Fibroblast of upper back skin (primary cell): ENCODE data around the gene GPX4.

Experiments used
- DNase-seq: peaks from one replicate; pipeline ENCODE4 v3.0.0-alpha.2; 2013

GPX4 gene

DNA sequence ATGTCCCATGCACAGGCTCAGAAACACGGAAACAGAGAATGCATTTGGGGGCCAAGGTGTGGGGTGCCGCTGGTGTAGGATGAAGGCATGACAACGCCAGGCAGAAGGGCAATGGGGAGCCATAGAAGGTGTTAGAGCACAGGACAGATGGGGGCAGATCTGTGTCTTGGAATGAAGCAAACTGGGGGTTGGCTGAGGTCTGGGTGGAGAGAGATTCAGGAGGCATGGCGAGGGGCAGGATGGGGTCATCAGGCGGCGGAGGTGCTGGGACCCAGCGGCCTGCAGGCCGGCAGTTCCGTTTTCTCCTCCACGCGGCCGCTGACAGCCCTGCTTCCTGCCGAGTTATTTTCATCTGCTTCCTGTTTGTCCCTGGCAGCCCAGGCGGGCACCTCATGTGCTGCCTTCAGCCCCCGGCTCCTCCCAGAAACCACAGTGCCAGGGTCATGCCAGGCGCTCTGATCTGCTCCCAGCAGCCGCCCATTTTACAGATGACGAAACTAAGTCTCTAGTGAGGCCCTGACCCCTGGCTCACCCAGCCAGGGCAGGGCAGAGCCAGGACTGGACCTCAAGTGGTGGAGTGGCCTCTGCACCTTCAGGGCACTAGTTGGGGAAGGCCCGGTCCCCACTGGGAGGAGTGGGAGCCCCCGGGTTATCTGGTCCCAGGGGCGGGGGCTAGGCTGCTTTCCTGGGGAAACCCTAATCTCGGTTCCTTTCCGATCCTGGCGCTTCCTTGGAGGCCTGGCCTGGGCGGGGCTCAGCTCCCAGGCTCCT is 34.6 kb upstream of the GPX4 start:
- DNase-seq = no peak

DNA sequence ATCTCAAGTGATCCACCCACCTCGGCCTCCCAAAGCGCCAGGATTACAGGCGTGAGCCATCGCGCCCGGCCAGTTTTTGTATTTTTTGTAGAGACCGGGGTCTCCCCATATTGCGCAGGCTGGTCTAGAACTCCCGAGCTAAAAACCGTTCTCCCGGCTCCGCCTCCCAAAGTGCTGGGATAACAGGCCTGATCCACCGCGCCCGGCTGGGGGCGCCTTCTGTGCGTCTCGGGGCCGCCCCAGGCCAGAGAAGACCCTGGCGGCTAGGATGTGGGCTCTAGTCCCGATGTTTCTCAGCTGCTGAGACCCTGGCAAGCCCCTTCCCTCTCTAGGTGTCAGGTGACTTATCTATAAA is 33.2 kb upstream of the GPX4 start:
- no peak for DNase-seq

DNA sequence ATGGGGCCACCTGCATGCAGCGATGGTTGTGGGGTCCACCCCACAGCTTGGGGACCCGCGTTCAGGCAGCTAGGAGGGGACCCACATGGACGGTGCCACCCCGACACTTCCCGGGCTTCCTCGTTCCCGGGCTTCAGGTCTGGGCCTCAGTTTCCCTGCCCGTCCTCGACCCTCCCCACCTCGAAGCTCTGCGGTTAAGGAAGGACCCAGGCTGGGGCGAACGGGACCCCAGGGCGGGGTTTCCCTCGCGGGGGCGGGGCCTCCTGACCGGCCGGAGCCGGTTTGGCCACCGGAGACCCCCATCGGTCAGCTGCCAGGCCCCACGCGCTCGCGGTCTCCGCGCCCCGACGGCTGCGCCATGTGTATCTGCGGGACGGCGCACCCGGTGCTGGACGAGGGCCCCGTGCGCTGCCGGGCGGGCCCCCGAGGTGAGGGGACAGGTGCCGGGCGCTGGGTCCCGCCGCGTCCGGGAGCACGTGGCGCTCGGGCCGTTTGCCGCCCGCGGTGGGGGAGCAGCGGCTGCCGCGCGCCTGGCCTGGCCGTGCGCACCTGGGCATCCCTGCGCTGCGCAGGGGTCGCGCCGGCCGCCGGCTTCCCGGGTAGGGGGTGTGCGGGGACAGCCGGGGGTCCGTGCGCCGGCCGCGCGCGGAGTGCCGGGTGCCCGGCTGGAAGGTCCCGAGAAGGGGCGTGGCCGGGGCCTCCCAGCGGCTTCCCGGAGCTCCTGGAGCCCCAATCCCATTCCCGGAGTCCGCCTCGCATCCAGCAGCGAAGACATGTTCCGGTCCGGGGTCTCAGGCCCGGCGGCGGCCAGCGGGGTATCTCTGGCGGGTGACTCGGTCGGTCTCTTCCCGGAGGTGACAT is 32.6 kb upstream of the GPX4 start:
- no peak for DNase-seq

DNA sequence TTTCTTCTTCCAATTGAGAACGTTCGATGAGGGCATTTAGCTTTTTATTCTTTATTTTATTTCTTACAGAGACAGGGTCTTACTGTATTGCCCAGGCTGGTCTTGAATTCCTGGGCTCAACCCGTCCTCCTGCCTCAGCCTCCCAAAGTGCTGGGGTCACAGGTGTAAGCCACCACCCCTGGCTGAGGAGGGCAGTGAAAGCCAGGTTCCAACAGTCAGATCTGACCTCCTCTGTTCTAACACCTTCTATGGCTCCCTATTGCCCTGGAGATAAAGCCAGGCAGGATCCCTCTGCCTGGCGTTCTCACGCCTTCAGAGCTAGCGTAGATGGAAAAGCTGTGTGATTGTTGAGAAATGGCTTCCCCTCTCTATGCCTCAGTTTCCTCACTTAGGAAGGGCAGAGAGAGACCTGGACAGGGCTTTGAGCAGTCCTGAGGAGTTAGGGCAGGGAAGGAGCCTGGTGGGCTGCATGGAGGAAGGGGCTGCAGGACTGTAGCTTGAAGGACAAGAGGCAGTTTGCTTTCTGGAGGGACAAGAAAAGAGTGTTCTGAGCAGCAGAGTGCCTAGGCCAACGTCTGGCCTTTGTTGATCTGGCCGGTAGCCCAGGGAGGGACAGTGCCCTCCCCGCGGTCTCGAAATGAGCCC is 31.3 kb upstream of the GPX4 start:
- DNase-seq = no peak

- no peak for DNase-seq
Measured at GRCh38 chr19:1073063-1073955, 30.5 kb upstream of the GPX4 start.

GRCh38 chr19:1073956-1074517 is 29.8 kb upstream of the GPX4 start:
- no peak for DNase-seq

DNA sequence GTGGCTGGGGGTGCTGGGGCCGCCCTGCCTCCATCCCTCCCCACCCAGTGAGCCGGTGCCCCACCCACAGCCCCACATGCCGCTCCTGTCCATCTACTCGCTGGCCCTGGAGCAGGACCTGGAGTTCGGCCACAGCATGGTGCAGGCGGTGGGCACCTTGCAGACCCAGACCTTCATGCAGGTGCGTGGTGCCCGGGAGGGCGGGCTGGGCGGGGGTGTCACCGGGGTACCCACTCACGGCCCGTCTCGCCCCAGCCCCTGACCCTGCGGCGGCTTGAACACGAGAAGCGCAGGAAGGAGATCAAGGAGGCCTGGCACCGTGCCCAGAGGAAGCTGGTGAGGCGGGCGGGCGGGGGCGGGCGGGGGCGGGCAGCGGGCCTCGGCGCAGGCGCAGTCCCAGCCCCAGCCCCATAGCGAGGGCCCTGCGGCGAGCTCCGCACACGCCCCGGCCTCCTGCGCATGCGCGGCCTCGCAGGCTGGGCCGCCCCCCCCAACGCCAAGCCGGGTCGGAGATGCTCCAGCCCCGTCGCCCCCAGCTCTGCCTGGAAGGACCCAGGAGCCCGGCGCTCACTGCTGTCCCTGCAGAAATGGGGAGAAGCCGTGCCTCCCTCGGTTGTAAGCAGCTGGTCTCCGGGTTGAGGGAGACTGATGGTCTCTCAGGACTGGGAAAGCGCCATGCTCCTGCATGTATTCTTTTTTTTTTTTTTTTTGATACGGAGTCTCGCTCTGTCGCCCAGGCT is 29.1 kb upstream of the GPX4 start:
- DNase-seq = no peak

- DNase-seq = no peak
Measured at GRCh38 chr19:1076046-1076386, 27.8 kb upstream of the GPX4 start.

GRCh38 chr19:1076951-1077350 is 26.8 kb upstream of the GPX4 start:
- no peak for DNase-seq

GRCh38 chr19:1079566-1080111 is 24.2 kb upstream of the GPX4 start:
- no peak for DNase-seq

- no peak for DNase-seq
Measured at GRCh38 chr19:1080360-1081161, 23.2 kb upstream of the GPX4 start.

GRCh38 chr19:1081301-1082164 is 22.3 kb upstream of the GPX4 start:
- DNase-seq = no peak

DNA sequence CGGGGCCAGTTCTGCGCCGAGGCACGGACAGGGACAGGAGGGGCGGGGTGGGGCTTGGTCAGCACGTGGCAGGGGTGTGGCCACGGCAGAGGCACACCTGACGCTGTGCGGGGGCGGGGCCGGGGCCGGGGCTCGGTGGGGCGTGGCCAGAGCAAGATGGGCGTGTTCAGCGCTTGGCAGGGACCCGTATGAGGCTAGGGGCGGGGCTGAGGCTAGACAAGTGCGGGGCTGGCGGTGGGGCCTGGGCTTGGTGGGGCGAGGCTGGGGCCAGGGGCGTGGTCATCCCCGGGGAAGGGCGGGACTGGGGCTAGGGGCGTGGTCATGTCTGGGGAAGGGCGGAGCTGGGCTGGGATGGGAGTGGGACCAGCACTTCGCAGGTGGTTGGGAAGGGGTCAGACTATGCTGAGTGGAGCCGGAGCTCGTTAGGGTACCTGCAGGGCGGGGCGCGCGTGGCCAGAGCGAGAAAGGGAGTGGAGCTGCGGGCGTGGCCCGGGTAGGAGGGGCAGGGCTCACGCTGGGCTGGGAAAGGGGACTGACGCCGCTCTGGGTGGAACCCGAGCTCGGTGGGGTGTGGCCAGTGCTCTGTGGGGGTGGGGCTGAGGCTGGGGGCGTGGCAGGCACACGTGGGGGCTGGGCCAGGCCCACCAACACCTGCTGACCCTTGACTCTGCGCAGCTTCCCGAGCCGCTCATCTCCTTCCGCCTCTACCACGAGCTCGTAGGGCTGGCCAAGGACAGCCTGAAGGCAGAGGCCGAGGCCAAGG is 21.4 kb upstream of the GPX4 start:
- no peak for DNase-seq

- DNase-seq = no peak
Measured at GRCh38 chr19:1082928-1083816, 20.6 kb upstream of the GPX4 start.

- DNase-seq = no peak
Measured at GRCh38 chr19:1084024-1084868, 19.5 kb upstream of the GPX4 start.

DNA sequence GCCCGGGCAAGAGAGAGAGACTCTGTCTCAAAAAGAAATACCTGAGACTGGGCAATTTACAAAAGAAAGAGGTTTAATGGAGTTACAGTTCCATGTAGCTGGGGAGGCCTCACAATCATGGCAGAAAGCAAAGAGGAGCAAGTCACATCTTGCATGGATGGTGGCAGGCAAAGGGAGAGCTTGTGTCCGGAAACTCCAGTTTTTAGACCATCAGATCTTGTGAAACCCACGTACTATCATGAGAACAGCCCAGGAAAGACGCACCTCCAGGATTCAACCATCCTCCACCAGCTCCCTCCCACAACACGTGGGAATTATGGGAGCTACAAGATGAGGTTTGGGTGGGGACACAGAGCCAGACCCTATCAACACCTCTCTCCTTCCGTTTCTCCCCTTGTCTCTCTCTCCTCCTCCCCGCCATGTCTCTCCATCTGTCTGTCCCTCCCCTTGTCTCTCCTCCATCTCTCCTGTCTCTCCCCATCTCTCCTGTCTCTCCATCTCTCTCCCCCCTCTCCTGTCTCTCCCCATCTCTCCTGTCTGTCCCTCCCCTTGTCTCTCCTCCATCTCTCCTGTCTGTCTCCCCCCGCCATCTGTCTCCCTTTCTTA is 18.6 kb upstream of the GPX4 start:
- DNase-seq = no peak
